Mucosa of descending colon (tissue), 3 donors: ENCODE results near the gene PLIN3. TPM values are rescaled to one million over a fixed set of nuclear protein-coding genes. Genes with fewer than 3 reads are reported as not detected.

Experiments used
- ATAC-seq: fragments of 200-7000 bp; cut with Tn5 transposase; one replicate; pipeline ENCODE4 v1.9.1; 2020; ENCODE audit warnings: mild to moderate bottlenecking, moderate library complexity
- DNase-seq, 3 donors: peaks; one replicate each; pipeline ENCODE4 v3.0.0-alpha.2; 2020
- H3K36me3 ChIP-seq: fragments of 200-600 bp; one replicate; pipeline ENCODE4 v1.8.0; 2021; ENCODE audit warnings: low read depth, mild to moderate bottlenecking
- H3K4me1 ChIP-seq: fragments of 200-600 bp; one replicate; pipeline ENCODE4 v1.8.0; 2021; ENCODE audit warnings: low read depth, mild to moderate bottlenecking
- H3K4me3 ChIP-seq: fragments of 200-600 bp; one replicate; pipeline ENCODE4 v1.8.0; 2021; ENCODE audit warnings: mild to moderate bottlenecking
- H3K9me3 ChIP-seq: fragments of 200-600 bp; one replicate; pipeline ENCODE4 v1.8.0; 2021; ENCODE audit warnings: mild to moderate bottlenecking
- intact Hi-C, 2 donors: fragments of 100-400 bp; cut with DNase I in 1 of 2; cut with micrococcal nuclease in 1 of 2; formaldehyde crosslinking; loops; one replicate each; pipeline versions ENCODE4 v1.11.0 to v1.11.1; 2022; cut with DNase I, micrococcal nuclease
- total RNA-seq, 3 donors: library from RNA; stranded (reverse); fragmentation: NEBNext Ultra II Directional in 2 of 3; extraction: Animal tissue kit (Norgen Biotek cat#: 25700) in 2 of 3; gene quantifications; one replicate each; pipeline versions ENCODE4 v1.2.1 to v1.2.4, GENCODE V29; 2021 to 2023
- TF ChIP-seq, protein P1 (sequence below): fragments of 200-600 bp; IDR thresholded peaks from one replicate; pipeline ENCODE4 v1.8.0; 2022; ENCODE audit warnings: antibody characterized with exemption, mild to moderate bottlenecking
- donor health status: DM: no; HTN: no; CAD: no; lungs with moderate emphysema.
- donor health status: DM: no; HTN: no; CAD: no.
- donor health status: DM: no; HTN: yes; CAD: no.

The PLIN3 gene
- total RNA-seq, 3 donors from 2014 or later = 77.3 to 125 (median 108) TPM

DNA sequence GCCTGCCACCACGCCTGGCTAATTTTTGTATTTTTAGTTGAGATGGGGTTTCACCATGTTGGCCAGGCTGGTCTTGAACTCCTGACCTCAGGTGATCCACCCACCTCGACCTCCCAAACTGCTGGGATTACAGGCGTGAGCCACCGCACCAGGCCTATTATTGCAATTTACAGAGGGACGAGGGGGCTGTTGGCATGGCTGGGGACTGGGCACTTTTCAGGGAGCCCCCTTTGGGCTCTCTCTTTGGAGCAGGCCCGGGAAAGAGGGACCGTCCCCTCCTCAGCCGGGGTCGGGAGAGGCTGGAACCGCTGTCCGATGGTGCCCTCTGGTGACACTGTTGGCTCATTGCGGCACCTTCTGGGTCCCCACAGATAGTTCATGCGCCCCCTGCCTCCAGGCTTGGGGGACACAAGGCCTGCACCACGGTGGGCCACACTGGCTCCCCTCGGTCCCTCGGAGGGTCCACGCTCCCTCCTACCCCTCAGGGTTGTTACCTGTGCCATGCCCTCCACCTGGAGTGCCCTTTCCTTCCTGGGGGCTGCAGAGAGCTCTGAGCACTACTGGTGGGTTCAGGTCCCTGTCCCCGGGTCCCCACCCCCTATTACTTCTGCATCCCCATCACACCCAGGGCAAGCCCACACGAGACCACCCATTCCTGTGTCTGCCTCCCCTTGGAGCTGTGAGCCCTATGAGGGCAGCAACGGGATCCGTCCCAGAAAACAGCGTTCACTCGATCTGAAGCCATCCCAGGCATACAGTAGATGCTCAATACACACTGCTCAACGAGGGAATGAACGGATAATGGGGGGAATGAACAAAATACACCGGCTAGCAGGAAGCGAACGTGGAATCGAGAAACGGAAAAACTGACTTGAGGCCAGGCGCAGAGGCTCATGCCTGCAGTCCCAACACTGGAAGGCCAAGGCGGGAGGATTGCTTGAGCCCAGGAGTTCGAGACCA is 63.5 kb downstream of the PLIN3 start:
- intact Hi-C loops = loop anchor here (5.0 to 10.0 kb wide), 2 partner anchors 51 to 72 kb away; no protein-coding TSS in a partner anchor
- Histone ChIP-seq H3K36me3 (no peaks in the 10 kb centered on the region), H3K4me1 (no peaks in the 10 kb centered on the region), H3K4me3 (no peak overlapping the region), H3K9me3 (no peaks in the 10 kb centered on the region)
- TF ChIP-seq, protein P1, sequence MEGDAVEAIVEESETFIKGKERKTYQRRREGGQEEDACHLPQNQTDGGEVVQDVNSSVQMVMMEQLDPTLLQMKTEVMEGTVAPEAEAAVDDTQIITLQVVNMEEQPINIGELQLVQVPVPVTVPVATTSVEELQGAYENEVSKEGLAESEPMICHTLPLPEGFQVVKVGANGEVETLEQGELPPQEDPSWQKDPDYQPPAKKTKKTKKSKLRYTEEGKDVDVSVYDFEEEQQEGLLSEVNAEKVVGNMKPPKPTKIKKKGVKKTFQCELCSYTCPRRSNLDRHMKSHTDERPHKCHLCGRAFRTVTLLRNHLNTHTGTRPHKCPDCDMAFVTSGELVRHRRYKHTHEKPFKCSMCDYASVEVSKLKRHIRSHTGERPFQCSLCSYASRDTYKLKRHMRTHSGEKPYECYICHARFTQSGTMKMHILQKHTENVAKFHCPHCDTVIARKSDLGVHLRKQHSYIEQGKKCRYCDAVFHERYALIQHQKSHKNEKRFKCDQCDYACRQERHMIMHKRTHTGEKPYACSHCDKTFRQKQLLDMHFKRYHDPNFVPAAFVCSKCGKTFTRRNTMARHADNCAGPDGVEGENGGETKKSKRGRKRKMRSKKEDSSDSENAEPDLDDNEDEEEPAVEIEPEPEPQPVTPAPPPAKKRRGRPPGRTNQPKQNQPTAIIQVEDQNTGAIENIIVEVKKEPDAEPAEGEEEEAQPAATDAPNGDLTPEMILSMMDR = no peak
- ATAC-seq = peak; percentile 85
- DNase-seq = peak; percentile 57 to 63 (median 59)

DNA sequence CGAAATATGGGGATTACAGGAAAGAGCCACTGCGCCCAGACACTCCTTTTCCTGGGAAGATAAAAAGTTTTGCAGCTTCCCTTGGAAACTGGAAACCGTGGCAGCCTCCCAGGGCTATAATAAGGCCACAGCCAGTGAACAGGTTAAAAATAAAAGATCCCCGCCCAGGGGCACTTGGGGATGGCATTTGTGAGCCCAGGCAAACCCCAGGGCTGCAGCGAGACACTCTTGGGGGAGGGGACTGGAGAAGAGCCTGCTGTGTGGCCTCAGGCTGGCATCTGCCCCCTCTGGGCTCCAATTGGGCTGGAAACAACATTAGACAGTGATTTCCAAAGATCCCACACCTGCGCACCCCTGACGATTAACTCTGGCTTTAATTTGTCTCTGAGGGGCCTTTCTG is 64.8 kb downstream of the PLIN3 start:
- intact Hi-C loops = loop anchor here (5.0 to 10.0 kb wide), 2 partner anchors 52 to 70 kb away; no protein-coding TSS in a partner anchor
- no peak overlapping the region for H3K4me3 ChIP-seq

DNA sequence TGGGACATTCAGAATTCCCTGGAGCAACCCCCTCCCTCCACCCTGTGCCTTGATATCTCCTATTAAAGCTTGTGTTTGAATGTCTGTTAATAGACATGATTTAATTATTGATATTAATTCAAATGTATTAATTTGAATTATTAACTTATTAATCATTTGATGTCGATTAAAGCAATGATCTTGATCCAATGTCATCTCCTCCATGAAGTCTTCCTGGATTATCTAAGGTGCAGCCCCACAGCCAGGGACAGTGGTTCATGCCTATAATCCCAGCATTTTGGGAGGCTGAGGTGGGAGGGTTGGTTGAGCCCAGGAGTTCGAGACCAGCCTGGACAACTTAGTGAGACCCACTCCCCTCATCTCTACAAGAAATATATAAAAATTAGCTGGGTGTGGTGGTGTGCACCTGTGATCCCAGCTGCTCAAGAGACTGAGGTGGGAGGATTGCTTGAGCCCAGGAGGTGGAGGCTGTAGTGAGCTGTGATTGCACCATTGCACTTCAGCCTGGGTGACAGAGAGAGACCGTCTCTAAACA is 66.3 kb downstream of the PLIN3 start:
- DNase-seq (no peak), ATAC-seq (no peak)
- intact Hi-C loops = loop anchor here (5.0 to 10.0 kb wide), 2 partner anchors 54 to 69 kb away; no protein-coding TSS in a partner anchor
- TF ChIP-seq, protein P1 = no peak
- Histone ChIP-seq H3K4me1 (no peaks in the 10 kb centered on the region), H3K9me3 (no peaks in the 10 kb centered on the region), H3K36me3 (no peaks in the 10 kb centered on the region), H3K4me3 (no peak overlapping the region)

More for the DNA sequence above, 64.8 kb downstream of the PLIN3 start:
- DNase-seq (no peak), ATAC-seq (no peak)
- Histone ChIP-seq H3K4me1 (no peaks in the 10 kb centered on the region), H3K9me3 (no peaks in the 10 kb centered on the region), H3K36me3 (no peaks in the 10 kb centered on the region)
- TF ChIP-seq, protein P1 = no peak

DNA sequence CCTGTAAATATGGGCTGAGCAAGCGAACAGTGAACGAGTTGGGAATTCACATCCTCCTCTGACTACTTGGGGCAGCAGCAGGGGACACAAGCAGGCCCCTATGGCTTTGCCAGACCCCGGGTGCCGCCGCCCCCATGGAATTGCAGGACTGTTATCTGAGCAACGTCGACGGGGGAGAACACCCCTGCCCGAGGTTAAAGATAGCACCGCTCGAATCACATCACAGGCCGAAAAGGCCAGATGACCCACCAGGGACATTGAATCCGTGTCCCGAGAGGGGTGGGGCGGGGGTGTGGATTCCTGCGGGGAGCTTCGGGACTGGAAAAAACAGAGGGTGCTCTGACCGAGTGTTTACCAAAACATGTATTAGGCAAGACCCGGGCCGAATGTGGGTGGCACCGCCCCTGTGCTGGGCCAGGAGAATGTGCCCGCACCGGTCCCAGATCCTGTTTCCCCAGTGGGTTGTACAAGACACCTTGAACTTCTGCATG is 66.8 kb downstream of the PLIN3 start:
- Histone ChIP-seq H3K36me3 (no peaks in the 10 kb centered on the region), H3K4me1 (no peaks in the 10 kb centered on the region), H3K4me3 (no peak overlapping the region), H3K9me3 (no peaks in the 10 kb centered on the region)
- TF ChIP-seq, protein P1 = no peak
- ATAC-seq (no peak), DNase-seq (no peak)
- intact Hi-C loops = loop anchor here (5.0 to 10.0 kb wide), 2 partner anchors 54 to 68 kb away; no protein-coding TSS in a partner anchor

DNA sequence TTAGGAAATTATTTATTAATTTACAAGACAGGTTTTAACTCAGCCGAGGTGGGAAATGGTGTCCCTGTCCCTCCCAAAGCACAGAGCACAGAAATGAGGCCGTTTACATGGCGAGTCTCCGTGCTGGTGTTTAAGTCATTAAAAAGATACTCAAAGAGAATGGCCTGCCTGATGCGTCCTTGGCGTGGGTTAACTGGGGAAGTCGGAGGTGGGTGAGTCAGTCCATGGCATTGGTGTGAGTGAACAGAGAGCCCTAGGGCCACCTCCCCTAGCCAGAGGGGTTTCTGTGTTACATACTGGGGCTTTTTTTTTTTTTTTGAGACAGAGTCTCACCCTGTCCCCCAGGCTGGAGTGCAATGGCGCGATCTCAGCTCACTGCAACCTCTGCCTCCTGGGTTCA is 72.1 kb downstream of the PLIN3 start:
- DNase-seq (no peak), ATAC-seq (no peak)
- H3K4me3 ChIP-seq = no peak overlapping the region
- intact Hi-C loops = no loop called here
- H3K9me3 ChIP-seq = no peaks in the 10 kb centered on the region
- H3K36me3 ChIP-seq = peaks cover 7% of the 10 kb centered on the region
- H3K4me1 ChIP-seq = peaks cover 17% of the 10 kb centered on the region
- TF ChIP-seq, protein P1 = no peak
